ENCODE measurements around the gene HCN4.

- no peak for TF ChIP-seq CTCF (IDR thresholded peaks at IDR 0.05; ENCODE audit: extremely low read depth in 1 of 2, insufficient read depth in 1 of 2, low read depth in 1 of 2, low read length in 2 of 2)
- no peak for TF ChIP-seq POLR2A (IDR thresholded peaks at IDR 0.05; ENCODE audit: low read depth, low read length)
- no peak for TF ChIP-seq POLR2AphosphoS5 (IDR thresholded peaks at IDR 0.05; ENCODE audit: insufficient read depth, low read depth, low read length)
Observed at GRCh38 chr15:73362900-73363299, 5.9 kb downstream of the HCN4 start.

All from endothelial cell of umbilical vein (primary cell).